ENCODE data around the gene YEATS2.

Gene YEATS2

DNA sequence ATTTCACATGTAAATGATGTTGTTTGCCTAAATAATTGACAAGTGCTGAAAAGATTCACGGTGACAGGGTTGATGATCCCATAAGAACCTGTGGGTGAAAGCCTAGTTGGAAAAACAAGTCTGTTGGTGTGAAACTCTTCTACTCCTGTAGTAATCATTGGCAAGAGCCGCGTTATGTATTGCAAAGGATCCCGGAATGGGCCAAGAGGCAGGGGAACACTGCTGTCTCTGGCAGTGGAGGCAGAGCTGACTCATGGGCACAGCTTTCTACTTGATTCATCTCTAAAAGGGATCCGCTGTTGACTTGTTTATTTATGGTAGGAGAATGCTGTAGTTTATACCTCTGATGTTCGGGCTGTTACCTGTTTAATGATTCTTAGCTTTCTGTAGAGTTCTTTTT is 64.7 kb downstream of the YEATS2 start:
- TF ChIP-seq, protein P1, sequence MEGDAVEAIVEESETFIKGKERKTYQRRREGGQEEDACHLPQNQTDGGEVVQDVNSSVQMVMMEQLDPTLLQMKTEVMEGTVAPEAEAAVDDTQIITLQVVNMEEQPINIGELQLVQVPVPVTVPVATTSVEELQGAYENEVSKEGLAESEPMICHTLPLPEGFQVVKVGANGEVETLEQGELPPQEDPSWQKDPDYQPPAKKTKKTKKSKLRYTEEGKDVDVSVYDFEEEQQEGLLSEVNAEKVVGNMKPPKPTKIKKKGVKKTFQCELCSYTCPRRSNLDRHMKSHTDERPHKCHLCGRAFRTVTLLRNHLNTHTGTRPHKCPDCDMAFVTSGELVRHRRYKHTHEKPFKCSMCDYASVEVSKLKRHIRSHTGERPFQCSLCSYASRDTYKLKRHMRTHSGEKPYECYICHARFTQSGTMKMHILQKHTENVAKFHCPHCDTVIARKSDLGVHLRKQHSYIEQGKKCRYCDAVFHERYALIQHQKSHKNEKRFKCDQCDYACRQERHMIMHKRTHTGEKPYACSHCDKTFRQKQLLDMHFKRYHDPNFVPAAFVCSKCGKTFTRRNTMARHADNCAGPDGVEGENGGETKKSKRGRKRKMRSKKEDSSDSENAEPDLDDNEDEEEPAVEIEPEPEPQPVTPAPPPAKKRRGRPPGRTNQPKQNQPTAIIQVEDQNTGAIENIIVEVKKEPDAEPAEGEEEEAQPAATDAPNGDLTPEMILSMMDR (IDR thresholded peaks at IDR 0.05): no peak
- H3K4me3 ChIP-seq: no peak overlapping the region
- no peak for DNase-seq (ENCODE audit: low spot score)
- H3K27ac ChIP-seq: no peak overlapping the region

DNA sequence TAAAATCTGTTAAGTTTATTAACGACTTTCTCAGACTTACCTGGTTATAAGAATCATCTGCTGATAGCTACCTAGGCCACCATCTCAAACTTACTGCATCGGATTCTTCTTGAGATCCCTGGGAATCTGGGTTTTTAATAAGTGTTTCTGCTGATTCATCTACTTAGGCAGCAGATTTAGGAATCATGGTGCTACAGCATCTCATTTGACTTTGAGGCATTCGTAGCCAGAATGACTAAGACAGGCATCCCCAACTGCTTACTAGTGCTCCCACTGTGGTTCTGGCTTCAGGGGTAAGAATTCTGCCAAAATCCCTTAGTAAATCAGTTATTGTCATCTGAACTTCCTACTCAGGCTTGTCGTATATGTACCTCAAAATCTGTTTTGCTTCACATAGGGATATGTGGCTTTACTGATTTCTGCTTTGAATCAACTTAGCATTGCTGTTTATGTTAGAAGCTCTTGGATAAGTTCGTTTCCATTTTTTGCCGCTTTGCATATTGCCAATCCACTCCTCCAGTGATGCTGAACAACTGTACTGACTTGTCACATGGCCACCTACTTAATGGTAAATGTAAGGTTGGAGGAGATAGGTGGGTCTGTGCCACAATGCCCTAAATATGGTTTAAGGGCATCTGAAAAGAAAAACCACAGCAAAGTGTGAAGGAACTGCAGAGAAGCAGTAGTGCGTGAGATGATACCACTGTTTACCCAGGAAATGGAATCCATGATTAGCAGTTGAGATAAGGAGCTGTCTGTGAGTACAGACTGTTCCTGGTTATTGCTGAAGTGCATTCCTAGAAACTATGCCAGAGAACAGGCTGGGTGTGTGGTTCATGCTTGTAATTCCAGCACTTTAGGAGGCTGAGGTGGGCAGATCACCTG is 67.5 kb downstream of the YEATS2 start:
- TF ChIP-seq, protein P1 (IDR thresholded peaks at IDR 0.05): no peak
- no peak for DNase-seq (ENCODE audit: low spot score)
- no peak overlapping the region for H3K4me3 ChIP-seq
- H3K27ac ChIP-seq: no peak overlapping the region

GRCh38 chr3:183766107-183766506 is 68.5 kb downstream of the YEATS2 start:
- H3K27ac ChIP-seq: no peak overlapping the region
- H3K4me3 ChIP-seq: no peak overlapping the region
- DNase-seq (ENCODE audit: low spot score): no peak
- TF ChIP-seq, protein P1 (IDR thresholded peaks at IDR 0.05): no peak

DNA sequence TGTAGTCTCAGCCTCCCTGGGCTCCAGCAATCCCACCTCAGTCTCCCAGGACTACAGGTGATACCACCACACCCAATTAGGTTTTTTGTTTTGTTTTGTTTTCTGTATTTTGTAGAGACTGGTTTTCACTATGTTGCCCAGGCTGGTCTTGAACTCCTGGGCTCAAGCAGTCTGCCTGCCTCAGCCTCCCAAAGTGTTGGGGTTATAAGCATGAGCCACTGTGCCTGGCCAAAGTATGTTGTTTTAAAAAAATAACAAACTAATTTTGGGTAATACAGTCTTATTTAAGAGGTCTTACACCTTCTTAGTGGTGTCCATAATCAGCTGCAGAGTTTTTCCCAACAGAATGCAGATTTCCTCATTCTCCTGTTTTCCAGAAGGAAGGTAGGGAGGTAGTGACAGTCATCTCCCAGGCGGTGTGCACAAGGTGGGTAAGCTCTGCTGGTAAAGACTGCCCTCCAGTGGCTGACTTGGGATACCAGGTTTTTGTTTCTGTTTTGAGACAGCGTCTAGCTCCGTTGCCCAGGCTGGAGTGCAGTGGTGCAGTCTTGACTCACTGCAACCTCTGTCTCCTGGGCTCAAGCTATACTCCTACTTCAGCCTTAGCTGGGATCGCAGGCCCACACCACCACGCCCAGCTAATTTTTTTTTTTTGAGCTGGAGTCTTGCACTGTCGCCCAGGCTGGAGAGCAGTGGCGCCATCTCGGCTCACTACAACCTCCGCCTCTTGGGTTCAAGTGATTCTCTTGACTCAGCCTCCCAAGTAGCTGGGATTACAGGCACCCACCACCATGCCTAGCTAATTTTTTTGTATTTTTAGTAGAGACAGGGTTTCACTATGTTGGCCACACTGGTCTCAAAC is 69.4 kb downstream of the YEATS2 start:
- Histone ChIP-seq H3K4me3 (no peak overlapping the region), H3K27ac (no peak overlapping the region)
- DNase-seq (ENCODE audit: low spot score): no peak
- TF ChIP-seq, protein P1 (IDR thresholded peaks at IDR 0.05): peak; percentile 63

- TF ChIP-seq, protein P1 (IDR thresholded peaks at IDR 0.05): no peak
- Histone ChIP-seq H3K27ac (no peak overlapping the region), H3K4me3 (no peak overlapping the region)
- no peak for DNase-seq (ENCODE audit: low spot score)
Measured at GRCh38 chr3:183768114-183768513, 70.5 kb downstream of the YEATS2 start.

GRCh38 chr3:183769453-183769852 is 71.9 kb downstream of the YEATS2 start:
- DNase-seq (ENCODE audit: low spot score): no peak
- H3K4me3 ChIP-seq: no peak overlapping the region
- TF ChIP-seq, protein P1 (IDR thresholded peaks at IDR 0.05): no peak
- no peak overlapping the region for H3K27ac ChIP-seq
